ENCODE data around the gene ATCAY.

DNA sequence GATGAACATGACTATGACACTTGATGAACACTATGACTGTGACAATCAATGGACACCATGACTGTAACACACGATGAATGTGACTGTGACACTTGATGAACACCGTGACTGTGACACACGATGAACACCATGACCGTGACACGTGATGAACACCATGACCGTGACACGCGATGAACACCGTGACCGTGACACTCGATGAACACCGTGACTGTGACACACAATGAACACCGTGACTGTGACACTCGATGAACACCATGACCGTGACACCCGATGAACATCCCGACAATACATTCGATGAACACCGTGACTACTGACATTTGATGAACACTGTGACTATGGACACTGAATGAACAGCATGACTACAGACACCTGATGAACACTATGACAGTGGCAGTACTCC, 42.6 kb upstream of the ATCAY start:
- TF ChIP-seq CTCF (IDR thresholded peaks at IDR 0.05) (no peak), POLR2A (IDR thresholded peaks at IDR 0.05) (no peak)
